ENCODE results near the gene OR9A4. TPM values are rescaled to one million over a fixed set of nuclear protein-coding genes. Genes with fewer than 3 reads are reported as not detected.

Gene OR9A4, protein sequence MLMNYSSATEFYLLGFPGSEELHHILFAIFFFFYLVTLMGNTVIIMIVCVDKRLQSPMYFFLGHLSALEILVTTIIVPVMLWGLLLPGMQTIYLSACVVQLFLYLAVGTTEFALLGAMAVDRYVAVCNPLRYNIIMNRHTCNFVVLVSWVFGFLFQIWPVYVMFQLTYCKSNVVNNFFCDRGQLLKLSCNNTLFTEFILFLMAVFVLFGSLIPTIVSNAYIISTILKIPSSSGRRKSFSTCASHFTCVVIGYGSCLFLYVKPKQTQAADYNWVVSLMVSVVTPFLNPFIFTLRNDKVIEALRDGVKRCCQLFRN
- total RNA-seq: not detected in 2 replicates
- polyA plus RNA-seq: not detected in 2 replicates

- Histone ChIP-seq H3K27me3 (no peaks in the 10 kb centered on the region), H3K4me1 (ENCODE audit: low read depth) (no peaks in the 10 kb centered on the region), H3K27ac (no peak within 1 kb of the TSS), H3K36me3 (no peaks in the 10 kb centered on the region), H3K4me3 (no peak within 1 kb of the TSS), H3K9me3 (ENCODE audit: low read depth) (no peaks in the 10 kb centered on the region)
- DNase-seq (ENCODE audit: low read depth in 1 of 2, low spot score in 1 of 2): no peak
- TF ChIP-seq CTCF (IDR thresholded peaks at IDR 0.05; ENCODE audit: low read depth, low read length): no peak
These were observed at the start of gene OR9A4 for GRCh38 chr7:141916099-141916498. Gene OR9A4, plus strand, starts transcription at chr7:141916399. Its CDS starts 2,477 bp downstream, at chr7:141918876.

DNA sequence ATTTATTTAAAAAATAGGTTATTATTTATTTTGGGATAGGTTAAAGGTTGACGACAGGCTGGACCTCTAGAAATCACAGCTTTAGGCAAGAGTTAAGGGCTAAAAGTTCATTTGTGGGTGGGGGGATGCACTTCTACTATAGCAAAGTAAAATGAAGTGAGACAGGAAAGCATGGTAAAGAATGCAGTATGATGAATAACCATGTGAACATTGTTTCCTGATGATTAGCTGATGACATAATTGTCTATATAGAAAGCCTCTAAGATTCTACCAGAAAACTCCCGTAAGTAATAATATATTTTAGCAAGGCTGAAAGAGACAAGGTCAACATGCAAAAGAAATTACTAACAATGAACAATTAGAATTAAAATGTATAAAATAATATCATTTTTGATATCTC, 49.2 kb upstream of the OR9A4 start:
- Histone ChIP-seq H3K9me3 (ENCODE audit: low read depth) (no peaks in the 10 kb centered on the region), H3K36me3 (no peaks in the 10 kb centered on the region), H3K27ac (no peak overlapping the region), H3K27me3 (no peaks in the 10 kb centered on the region), H3K4me1 (ENCODE audit: low read depth) (no peaks in the 10 kb centered on the region), H3K4me3 (no peak overlapping the region)
- no peak for TF ChIP-seq CTCF (IDR thresholded peaks at IDR 0.05; ENCODE audit: low read depth, low read length)
- DNase-seq (ENCODE audit: low read depth in 1 of 2, low spot score in 1 of 2): no peak

DNA sequence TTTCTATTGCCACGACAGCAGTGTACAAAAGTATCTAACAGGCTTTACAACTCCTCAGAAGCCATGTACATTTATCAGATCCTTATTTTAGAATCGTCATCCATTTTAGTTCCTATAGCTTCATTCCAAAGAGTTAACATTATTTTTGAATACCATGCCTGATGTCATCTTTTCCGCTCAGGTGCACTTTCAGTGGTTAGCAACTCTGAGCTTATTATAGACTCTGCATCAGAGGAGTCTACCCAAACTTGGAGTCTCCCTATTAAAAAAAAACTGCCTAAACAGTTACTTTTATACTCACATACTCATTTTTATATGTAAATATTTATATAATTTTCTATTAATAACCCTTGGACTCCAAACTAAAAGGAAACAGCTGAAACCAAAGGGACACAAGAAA, 43.3 kb upstream of the OR9A4 start:
- no peak for TF ChIP-seq CTCF (IDR thresholded peaks at IDR 0.05; ENCODE audit: low read depth, low read length)
- no peaks in the 10 kb centered on the region for H3K36me3 ChIP-seq
- no peak overlapping the region for H3K27ac ChIP-seq
- H3K4me1 ChIP-seq (ENCODE audit: low read depth): no peaks in the 10 kb centered on the region
- H3K4me3 ChIP-seq: no peak overlapping the region
- H3K27me3 ChIP-seq: no peaks in the 10 kb centered on the region
- H3K9me3 ChIP-seq (ENCODE audit: low read depth): no peaks in the 10 kb centered on the region
- DNase-seq (ENCODE audit: low read depth in 1 of 2, low spot score in 1 of 2): no peak

GRCh38 chr7:141874787-141875186, 41.4 kb upstream of the OR9A4 start:
- Histone ChIP-seq H3K9me3 (ENCODE audit: low read depth) (no peaks in the 10 kb centered on the region), H3K36me3 (no peaks in the 10 kb centered on the region), H3K27me3 (no peaks in the 10 kb centered on the region), H3K27ac (no peak overlapping the region), H3K4me3 (no peak overlapping the region), H3K4me1 (ENCODE audit: low read depth) (no peaks in the 10 kb centered on the region)
- TF ChIP-seq CTCF (IDR thresholded peaks at IDR 0.05; ENCODE audit: low read depth, low read length): no peak
- DNase-seq (ENCODE audit: low read depth in 1 of 2, low spot score in 1 of 2): no peak

DNA sequence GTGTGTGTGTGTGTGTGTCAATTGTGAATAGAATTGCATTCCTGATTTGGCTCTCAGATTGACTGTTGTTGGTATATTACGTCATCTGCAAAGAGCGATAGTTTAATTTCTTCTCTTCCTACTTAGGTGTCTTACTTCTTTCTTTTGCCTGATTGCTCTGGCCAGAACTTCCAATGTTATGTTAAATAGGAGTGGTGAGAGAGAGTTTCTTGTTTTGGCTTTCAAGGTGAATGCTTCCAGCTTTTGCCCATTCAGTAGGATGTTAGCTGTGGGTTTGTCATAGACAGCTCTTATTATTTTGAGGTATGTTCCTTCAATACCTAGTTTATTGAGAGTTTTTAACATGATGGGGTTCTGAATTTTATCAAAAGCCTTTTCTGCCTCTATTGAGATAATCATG, 40.7 kb upstream of the OR9A4 start:
- H3K27me3 ChIP-seq: no peaks in the 10 kb centered on the region
- no peak overlapping the region for H3K27ac ChIP-seq
- no peak for DNase-seq (ENCODE audit: low read depth in 1 of 2, low spot score in 1 of 2)
- no peak overlapping the region for H3K4me3 ChIP-seq
- H3K9me3 ChIP-seq (ENCODE audit: low read depth): no peaks in the 10 kb centered on the region
- no peaks in the 10 kb centered on the region for H3K36me3 ChIP-seq
- no peaks in the 10 kb centered on the region for H3K4me1 ChIP-seq (ENCODE audit: low read depth)
- no peak for TF ChIP-seq CTCF (IDR thresholded peaks at IDR 0.05; ENCODE audit: low read depth, low read length)

All from cardiac muscle cell (in vitro differentiated cells and primary cell).